ENCODE measurements around the gene TDRD12. TPM values are rescaled to one million over a fixed set of nuclear protein-coding genes. Genes with fewer than 3 reads are reported as not detected.
"Not testable (repeated sequence)": the region's sequence is repeated elsewhere in the genome, so short reads cannot be mapped to it uniquely, and the experiment has no call there.

TDRD12 gene
- total and polyA plus RNA-seq, 2 donors (not counting 3 experiments of a cell fraction or from before 2014, with no cell fraction given) = 0.03 to 0.09 TPM

- intact Hi-C loops (cut with micrococcal nuclease); FAIRE-seq; DNase-seq (ENCODE audit: low read depth, low spot score): not testable (repeated sequence)
These were observed 22.8 kb upstream of the TDRD12 start for GRCh38 chr19:32696771-32697170.

GRCh38 chr19:32700129-32700528 is 19.4 kb upstream of the TDRD12 start:
- intact Hi-C loops (cut with micrococcal nuclease); H3K27me3 ChIP-seq (ENCODE audit: control insufficient read depth in 2 of 2, insufficient read depth in 2 of 2, low read length in 2 of 2); FAIRE-seq; dilution Hi-C loops (cut with MboI; ENCODE audit: extremely low pct_ligation_motif_present, low sequenced_read_pairs); H3K4me1 ChIP-seq (ENCODE audit: control insufficient read depth, extremely low read depth, insufficient read depth, low read length); H3K4me3 ChIP-seq (replicated peaks in 1 of 3; ENCODE audit: insufficient read depth in 1 of 3, low read depth in 1 of 3, low read length in 3 of 3); H3K9me1 ChIP-seq (replicated peaks; ENCODE audit: control insufficient read depth, extremely low read depth, insufficient read depth, low read length); H3K4me2 ChIP-seq (ENCODE audit: insufficient read depth, low read length); H4K20me1 ChIP-seq (replicated peaks; ENCODE audit: control insufficient read depth, extremely low read depth, insufficient read depth, low read length); H3K9ac ChIP-seq (replicated peaks; ENCODE audit: extremely low read depth, insufficient read depth, low read length); H3K9me3 ChIP-seq (replicated peaks; ENCODE audit: control insufficient read depth, insufficient read depth, low read length); POLR2A ChIA-PET; H2AFZ ChIP-seq (ENCODE audit: low read depth, low read length); H3K36me3 ChIP-seq (ENCODE audit: control insufficient read depth in 2 of 2, extremely low read depth in 1 of 2, insufficient read depth in 2 of 2, low read length in 2 of 2); DNase-seq (ENCODE audit: low read depth, low spot score); H3K27ac ChIP-seq (ENCODE audit: insufficient read depth, low read depth, low read length); BruUV-seq (replicated peaks): not testable (repeated sequence)
- peaks cover 68% of the 10 kb centered on the region for H3K79me2 ChIP-seq (ENCODE audit: control insufficient read depth, insufficient read depth, low read length)
- CTCF ChIA-PET = interaction anchor here (0.9 kb wide), 1 partner anchor 23 kb away, joined by 3 read pairs; no protein-coding TSS in a partner anchor

More at GRCh38 chr19:32696771-32697170, 22.8 kb upstream of the TDRD12 start:
- H3K9me1 ChIP-seq (replicated peaks; ENCODE audit: control insufficient read depth, extremely low read depth, insufficient read depth, low read length); H3K9me3 ChIP-seq (replicated peaks; ENCODE audit: control insufficient read depth, insufficient read depth, low read length); H3K27ac ChIP-seq (ENCODE audit: insufficient read depth, low read depth, low read length); H3K36me3 ChIP-seq (ENCODE audit: control insufficient read depth in 2 of 2, extremely low read depth in 1 of 2, insufficient read depth in 2 of 2, low read length in 2 of 2); H3K4me3 ChIP-seq (replicated peaks in 1 of 3; ENCODE audit: insufficient read depth in 1 of 3, low read depth in 1 of 3, low read length in 3 of 3); H3K27me3 ChIP-seq (ENCODE audit: control insufficient read depth in 2 of 2, insufficient read depth in 2 of 2, low read length in 2 of 2); BruUV-seq (replicated peaks); POLR2A ChIA-PET; H3K4me2 ChIP-seq (ENCODE audit: insufficient read depth, low read length); dilution Hi-C loops (cut with MboI; ENCODE audit: extremely low pct_ligation_motif_present, low sequenced_read_pairs); H4K20me1 ChIP-seq (replicated peaks; ENCODE audit: control insufficient read depth, extremely low read depth, insufficient read depth, low read length); CTCF ChIA-PET; H3K9ac ChIP-seq (replicated peaks; ENCODE audit: extremely low read depth, insufficient read depth, low read length); H2AFZ ChIP-seq (ENCODE audit: low read depth, low read length): not testable (repeated sequence)
- Histone ChIP-seq H3K4me1 (ENCODE audit: control insufficient read depth, extremely low read depth, insufficient read depth, low read length) (peaks cover 16% of the 10 kb centered on the region), H3K79me2 (ENCODE audit: control insufficient read depth, insufficient read depth, low read length) (peaks cover 74% of the 10 kb centered on the region)

- POLR2A ChIA-PET = no interaction called here
- FAIRE-seq = no peak
These were observed 17.6 kb upstream of the TDRD12 start for GRCh38 chr19:32702010-32702409.

More at GRCh38 chr19:32702010-32702409, 17.6 kb upstream of the TDRD12 start:
- Histone ChIP-seq H3K4me3 (replicated peaks in 1 of 3; ENCODE audit: insufficient read depth in 1 of 3, low read depth in 1 of 3, low read length in 3 of 3) (no peak overlapping the region), H3K27ac (ENCODE audit: insufficient read depth, low read depth, low read length) (no peak overlapping the region), H3K79me2 (ENCODE audit: control insufficient read depth, insufficient read depth, low read length) (peaks cover 58% of the 10 kb centered on the region), H3K4me2 (ENCODE audit: insufficient read depth, low read length) (no peak overlapping the region), H2AFZ (ENCODE audit: low read depth, low read length) (no peak overlapping the region), H3K4me1 (ENCODE audit: control insufficient read depth, extremely low read depth, insufficient read depth, low read length) (no peaks in the 10 kb centered on the region), H3K9ac (replicated peaks; ENCODE audit: extremely low read depth, insufficient read depth, low read length) (no peak overlapping the region), H4K20me1 (replicated peaks; ENCODE audit: control insufficient read depth, extremely low read depth, insufficient read depth, low read length) (no peaks in the 10 kb centered on the region), H3K36me3 (ENCODE audit: control insufficient read depth in 2 of 2, extremely low read depth in 1 of 2, insufficient read depth in 2 of 2, low read length in 2 of 2) (peaks cover 0 to 10% of the 10 kb centered on the region in 2 experiments), H3K9me3 (replicated peaks; ENCODE audit: control insufficient read depth, insufficient read depth, low read length) (no peaks in the 10 kb centered on the region), H3K9me1 (replicated peaks; ENCODE audit: control insufficient read depth, extremely low read depth, insufficient read depth, low read length) (no peaks in the 10 kb centered on the region), H3K27me3 (ENCODE audit: control insufficient read depth in 2 of 2, insufficient read depth in 2 of 2, low read length in 2 of 2) (no peaks in the 10 kb centered on the region)
- DNase-seq (ENCODE audit: low read depth, low spot score) = no peak
- intact Hi-C loops (cut with micrococcal nuclease) (no loop called here), dilution Hi-C loops (cut with MboI; ENCODE audit: extremely low pct_ligation_motif_present, low sequenced_read_pairs) (no loop called here)
- CTCF ChIA-PET = no interaction called here
- BruUV-seq (replicated peaks) = no TSS peak
- no peak for TF ChIP-seq MYC (IDR thresholded peaks at IDR 0.05; ENCODE audit: low read depth, low read length)
- TF ChIP-seq MAX (IDR thresholded peaks at IDR 0.05; ENCODE audit: insufficient read depth, insufficient read length) = no peak
- no peak for TF ChIP-seq GATA2 (IDR thresholded peaks at IDR 0.05; ENCODE audit: insufficient read depth, insufficient read length, low read depth, low read length)
- no peak for TF ChIP-seq POLR2A (IDR thresholded peaks at IDR 0.05; ENCODE audit: low read depth, low read length)
- no peak for TF ChIP-seq EZH2 (IDR thresholded peaks at IDR 0.05; ENCODE audit: borderline replicate concordance, low read depth, low read length, severe bottlenecking)
- no peak for TF ChIP-seq JUN (IDR thresholded peaks at IDR 0.05; ENCODE audit: borderline replicate concordance, insufficient read depth, insufficient read length, low read depth)
- TF ChIP-seq CTCF (IDR thresholded peaks at IDR 0.05; ENCODE audit: extremely low read depth in 1 of 2, insufficient read depth in 1 of 2, low read depth in 1 of 2, low read length in 2 of 2) = no peak
- no peak for TF ChIP-seq POLR2AphosphoS5 (IDR thresholded peaks at IDR 0.05; ENCODE audit: insufficient read depth, low read depth, low read length)
- TF ChIP-seq FOS (IDR thresholded peaks at IDR 0.05; ENCODE audit: borderline replicate concordance, insufficient read depth, low read length) = no peak
